Stimulated activated CD4-positive, alpha-beta T cell treated with anti-CD3 and anti-CD28 coated beads, Interleukin-4, amount 100 ng/mL, for 48 hours (primary cell): ENCODE results near the gene ADAMTS17.
"Not testable (repeated sequence)": the region's sequence is repeated elsewhere in the genome, so short reads cannot be mapped to it uniquely, and the experiment has no call there.

ENCODE experiments used
- DNase-seq, 2 donors: peaks; one replicate each; pipeline ENCODE4 v3.0.0-alpha.2; 2020; ENCODE audit warnings: low read depth in 2 of 2

Gene ADAMTS17

DNA sequence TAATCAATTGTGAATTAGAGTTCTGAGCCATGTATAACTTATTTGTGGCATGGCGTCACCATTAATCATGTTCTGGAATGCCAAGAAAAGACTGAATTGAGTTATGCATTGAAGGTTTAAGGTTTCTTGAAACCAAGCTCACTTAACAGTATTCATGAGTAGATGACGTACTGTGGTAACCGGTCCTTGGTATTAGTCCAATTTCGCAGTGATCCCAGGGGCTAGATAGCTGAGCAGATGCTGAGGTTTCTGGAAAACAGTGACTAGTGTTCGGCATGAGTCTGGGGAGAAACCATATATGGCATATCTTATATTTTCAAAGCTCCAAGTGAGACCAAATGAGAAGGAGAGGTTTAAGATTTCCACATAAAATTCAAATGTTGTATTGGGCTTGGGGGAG lies 390.3 kb downstream of the ADAMTS17 start:
- DNase-seq, result no peak

DNA sequence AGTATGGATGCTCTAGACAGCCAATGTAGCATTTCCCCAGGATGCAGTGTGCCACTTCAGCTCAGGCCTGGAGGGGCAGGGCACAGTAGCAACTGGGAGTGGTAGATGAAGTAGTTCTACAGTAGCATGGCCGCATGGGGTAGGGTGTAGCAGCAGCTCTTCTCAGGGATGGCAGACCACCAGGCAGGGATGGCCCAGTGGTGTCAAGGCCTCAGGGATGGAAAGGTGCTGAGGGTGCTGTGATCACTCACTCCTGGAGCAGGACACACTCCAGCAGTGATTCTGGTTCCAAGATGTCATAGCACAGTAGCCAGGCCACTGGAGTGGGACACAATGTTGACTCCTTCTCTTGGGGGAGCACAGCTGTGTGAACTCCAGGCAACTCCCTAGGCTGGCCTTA lies 397.6 kb downstream of the ADAMTS17 start:
- DNase-seq, result no peak

DNA sequence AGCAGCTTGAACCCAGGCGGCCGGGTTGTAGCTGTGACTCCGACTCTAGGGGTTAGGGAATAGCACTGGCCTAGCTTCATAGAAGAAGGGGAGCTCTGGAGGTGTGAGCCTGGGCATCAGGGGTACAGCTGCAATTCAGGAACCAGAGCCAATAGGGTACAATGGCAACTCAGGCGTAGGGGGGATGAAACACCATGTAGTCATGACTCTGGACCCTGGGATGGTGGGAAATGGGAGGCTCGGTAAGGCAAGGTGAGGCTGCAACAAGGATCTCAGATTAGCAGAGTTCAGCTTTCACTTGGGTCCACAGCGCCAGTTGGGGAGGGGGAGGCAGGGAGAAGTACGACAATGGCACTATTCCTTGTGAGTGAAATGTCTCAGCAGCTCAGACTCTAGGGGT lies 398.3 kb downstream of the ADAMTS17 start:
- no peak for DNase-seq

DNA sequence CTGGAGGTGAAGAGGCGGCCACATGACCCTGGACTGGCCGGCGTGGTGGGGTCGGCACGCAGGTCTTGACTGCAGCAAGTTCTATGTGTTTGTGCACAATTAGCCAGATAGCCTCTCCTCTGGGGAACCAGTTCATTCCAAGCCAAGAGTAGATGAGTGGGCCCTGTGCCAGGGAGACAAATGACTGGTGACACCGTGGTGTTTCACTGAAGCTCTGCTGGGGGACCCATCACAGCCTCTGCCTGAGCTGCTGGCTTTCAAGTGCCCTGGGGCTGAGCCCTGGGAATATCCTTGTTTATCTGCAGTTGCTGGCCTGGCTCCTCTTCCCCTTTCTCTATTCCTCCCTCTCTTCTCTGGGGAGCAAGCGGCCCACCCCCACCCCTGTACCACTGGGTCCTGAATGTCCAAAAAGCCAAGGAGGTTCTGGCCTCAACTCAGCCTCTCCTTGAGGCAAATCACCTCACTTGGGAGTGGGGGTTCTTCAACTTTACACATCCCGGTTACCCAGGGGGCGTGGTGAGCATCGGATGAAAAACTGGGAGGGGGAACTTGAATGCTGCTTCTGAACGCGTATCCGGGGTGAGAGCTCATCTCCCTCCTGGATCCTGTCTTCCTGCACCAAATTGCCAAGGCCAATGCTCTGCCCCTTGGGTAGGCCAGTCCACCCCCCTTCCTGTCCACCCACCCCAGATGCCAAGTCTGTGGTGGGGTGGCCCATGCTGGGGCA lies 408.9 kb downstream of the ADAMTS17 start:
- no peak for DNase-seq

DNA sequence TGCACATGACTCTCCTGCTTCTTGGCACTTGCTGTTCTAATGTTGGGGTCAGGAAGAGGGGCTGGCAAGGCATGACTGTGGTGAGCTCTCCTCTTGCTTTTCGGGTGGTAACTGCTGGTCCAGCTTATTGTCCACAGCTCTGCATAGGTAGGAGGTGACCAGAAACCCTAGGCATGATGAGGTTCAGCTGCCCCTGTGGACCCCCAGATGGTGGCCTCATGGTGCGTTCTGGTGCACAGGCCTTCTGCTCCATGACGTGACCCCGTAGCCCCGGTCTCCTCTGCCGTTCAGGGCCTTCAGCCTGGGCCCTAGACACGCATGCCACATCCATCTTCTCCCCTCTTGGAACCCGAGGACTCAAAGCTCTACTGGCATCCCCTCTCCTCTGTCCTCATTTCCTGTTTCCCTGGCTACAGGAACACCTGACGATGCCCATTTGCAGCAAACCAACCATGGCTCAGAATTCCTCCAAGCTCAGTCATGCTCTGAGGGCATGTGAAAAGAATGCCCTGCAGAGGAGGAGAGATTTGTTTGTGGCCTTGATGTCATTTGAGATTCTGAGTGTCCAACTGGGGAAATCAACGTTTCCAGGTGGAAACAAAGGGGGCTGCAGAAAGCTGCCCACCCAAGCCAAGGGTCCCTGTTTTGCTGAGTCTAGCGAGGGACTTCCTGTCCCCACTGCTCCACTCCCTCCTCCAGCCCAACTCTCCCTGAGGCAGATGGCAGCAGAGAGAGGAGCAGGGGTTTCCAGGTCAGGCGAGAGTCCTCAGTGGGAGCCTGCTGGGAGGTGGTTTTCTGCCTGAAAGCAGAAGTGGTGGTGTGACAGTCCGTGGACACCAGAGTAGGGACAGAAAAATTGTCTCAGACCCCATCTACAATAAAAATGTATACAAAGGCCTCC lies 409.8 kb downstream of the ADAMTS17 start:
- no peak for DNase-seq

DNA sequence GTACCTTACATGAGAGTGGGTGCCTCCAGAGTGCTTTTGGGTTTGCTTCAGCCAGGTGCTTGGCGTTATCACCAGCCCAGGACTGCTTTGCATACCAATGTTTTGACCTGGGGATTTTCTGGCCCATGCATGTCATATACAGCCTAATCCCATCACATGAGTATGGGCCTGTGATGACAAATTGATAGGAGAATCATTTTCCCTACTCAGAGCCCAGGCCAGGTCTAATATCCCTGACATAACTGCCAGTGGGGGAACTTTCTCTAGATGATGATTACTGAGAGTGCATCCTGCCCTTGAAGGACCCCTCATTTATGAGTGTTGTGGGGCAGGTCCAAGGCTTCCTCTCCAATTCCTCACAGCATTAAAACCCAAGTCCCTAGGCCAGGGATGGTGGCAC lies 411.1 kb downstream of the ADAMTS17 start:
- no peak for DNase-seq

DNA sequence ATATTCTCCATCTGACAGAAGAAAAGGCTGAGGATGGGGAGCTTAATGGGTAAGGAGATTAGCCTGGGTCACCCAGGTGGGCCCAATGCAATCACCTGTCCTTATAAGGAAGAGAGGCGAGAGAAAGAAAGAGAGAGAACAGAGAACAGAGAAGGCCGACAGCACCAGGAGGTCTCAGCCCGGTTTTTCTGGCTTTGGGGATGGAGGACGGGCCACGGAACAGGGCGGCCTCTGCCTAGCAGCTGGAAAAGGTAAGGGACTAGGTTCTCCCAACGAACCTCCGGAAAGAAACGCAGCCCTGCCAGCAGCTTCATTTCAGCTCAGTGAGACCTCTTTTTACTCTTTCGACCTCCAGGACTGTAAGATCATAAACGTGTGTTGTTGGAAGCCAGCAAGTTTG lies 412.5 kb downstream of the ADAMTS17 start:
- no peak for DNase-seq

DNA sequence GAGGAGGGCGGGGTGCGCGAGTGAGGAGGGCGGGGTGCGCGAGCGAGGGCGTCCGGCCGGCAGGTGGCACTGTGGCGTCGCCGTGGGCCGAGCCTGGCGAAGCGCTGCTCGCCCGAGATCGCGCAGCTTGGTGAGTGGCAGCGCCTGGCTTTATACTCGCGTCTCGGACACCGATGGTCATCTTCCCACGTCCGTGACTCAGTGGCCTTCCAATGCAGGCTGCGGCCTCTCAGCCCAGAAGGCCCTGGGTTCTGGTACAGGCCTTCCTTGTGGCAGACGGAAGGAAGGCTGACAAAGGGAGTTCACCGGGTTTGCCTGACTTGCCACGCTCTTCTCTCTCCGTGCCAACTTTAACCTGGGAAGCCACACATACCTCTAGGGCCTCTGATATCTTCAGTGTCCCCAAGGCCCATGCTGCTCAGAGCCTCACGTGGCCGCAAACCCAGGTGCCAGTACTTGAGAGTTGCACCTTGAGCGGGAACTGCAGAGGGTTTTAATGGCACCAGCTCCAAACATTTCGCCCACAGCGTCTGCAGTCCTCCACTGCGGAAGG lies 413.3 kb downstream of the ADAMTS17 start:
- DNase-seq, result peak; percentile 78 to 83

DNA sequence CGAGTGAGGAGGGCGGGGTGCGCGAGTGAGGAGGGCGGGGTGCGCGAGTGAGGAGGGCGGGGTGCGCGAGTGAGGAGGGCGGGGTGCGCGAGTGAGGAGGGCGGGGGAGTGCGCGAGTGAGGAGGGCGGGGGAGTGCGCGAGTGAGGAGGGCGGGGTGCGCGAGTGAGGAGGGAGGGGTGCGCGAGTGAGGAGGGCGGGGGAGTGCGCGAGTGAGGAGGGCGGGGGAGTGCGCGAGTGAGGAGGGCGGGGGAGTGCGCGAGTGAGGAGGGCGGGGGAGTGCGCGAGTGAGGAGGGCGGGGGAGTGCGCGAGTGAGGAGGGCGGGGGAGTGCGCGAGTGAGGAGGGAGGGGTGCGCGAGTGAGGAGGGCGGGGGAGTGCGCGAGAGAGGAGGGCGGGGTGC lies 415.2 kb downstream of the ADAMTS17 start:
- DNase-seq, result not testable (repeated sequence)

DNA sequence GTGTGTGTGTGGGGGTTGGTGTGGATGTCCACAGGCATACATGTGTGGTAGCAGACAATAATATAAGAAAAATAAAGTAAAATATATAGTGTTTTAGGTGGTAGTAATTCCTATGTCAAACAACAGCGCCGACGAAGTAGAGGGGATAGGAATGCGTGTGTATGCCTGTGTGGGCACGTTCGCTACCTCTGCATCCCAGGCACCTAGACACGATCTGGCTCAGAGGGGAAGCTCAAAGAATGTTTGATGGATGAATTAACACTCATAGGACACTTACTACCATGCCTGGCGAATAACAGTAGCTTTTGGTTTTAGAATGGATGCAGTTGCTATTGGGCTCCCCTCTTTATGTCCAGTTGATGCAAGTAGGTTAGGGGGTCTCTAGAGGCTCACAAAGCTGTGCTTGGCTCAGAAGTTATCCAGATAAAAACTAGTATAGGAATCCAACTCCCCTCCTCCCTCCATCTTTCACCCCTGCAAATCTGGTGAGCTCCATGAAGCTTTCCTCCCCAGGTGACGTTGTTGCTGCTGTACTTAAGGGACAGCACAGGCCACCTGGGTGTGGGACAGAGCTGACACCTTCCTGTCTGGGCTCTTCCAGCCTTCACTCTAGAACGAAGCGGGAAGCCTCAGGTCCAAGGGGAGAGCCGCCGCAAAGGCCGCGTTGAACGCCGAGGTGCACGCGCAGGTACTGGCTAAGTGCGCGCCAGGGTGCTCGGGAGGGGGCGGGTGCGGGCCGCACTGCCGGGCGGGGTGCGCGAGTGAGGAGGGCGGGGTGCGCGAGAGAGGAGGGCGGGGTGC lies 415.9 kb downstream of the ADAMTS17 start:
- DNase-seq, result peak; percentile 48 to 52

DNA sequence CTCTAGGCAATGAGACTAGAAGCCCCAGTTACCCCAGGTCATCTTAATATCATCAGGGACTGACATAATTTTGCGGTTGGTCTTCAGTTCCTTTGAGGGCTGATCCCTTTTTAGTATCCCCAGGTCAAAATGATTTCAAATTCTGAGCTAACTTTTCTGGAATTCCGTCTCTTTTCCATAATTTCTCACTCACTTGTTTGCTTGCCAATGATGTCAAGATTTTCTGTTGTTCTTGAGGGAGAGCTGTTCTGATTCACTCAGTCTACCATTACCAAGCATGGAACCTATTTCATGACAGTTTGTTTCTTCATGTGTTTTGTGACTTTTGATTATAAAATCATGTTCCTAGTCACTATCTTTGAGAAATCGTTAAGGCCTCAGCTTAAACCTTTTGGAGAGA lies 418.1 kb downstream of the ADAMTS17 start:
- no peak for DNase-seq
